ENCODE measurements around the gene MBP. TPM values are rescaled to one million over a fixed set of nuclear protein-coding genes. Genes with fewer than 3 reads are reported as not detected.

Gene MBP
- total RNA-seq, 1 experiment from 2014 or later: under 0.01 TPM

- DNase-seq (ENCODE audit: low read depth): no peak
Observed at GRCh38 chr18:77008006-77008405, 124.6 kb downstream of the MBP start.

- no peak for DNase-seq (ENCODE audit: low read depth)
Observed at GRCh38 chr18:77007251-77007650, 125.3 kb downstream of the MBP start.

GRCh38 chr18:77006305-77007175, 126.0 kb downstream of the MBP start:
- DNase-seq (ENCODE audit: low read depth): no peak

GRCh38 chr18:77005651-77006195, 126.9 kb downstream of the MBP start:
- DNase-seq (ENCODE audit: low read depth): no peak

- DNase-seq (ENCODE audit: low read depth): no peak
Observed at GRCh38 chr18:77004555-77005380, 127.8 kb downstream of the MBP start.

GRCh38 chr18:77003316-77003715, 129.3 kb downstream of the MBP start:
- DNase-seq (ENCODE audit: low read depth): no peak

- DNase-seq (ENCODE audit: low read depth): no peak
Observed at GRCh38 chr18:77002496-77002895, 130.1 kb downstream of the MBP start.

GRCh38 chr18:77001979-77002378, 130.6 kb downstream of the MBP start:
- no peak for DNase-seq (ENCODE audit: low read depth)

- no peak for DNase-seq (ENCODE audit: low read depth)
Observed at GRCh38 chr18:77001041-77001440, 131.5 kb downstream of the MBP start.

- DNase-seq (ENCODE audit: low read depth): peak; percentile 27
Observed at GRCh38 chr18:77000527-77000926, 132.1 kb downstream of the MBP start.

- no peak for DNase-seq (ENCODE audit: low read depth)
Observed at GRCh38 chr18:76999077-76999476, 133.5 kb downstream of the MBP start.

- DNase-seq (ENCODE audit: low read depth): no peak
Observed at GRCh38 chr18:76997951-76998808, 134.4 kb downstream of the MBP start.

GRCh38 chr18:76996429-76996828, 136.2 kb downstream of the MBP start:
- no peak for DNase-seq (ENCODE audit: low read depth)

GRCh38 chr18:76995896-76996295, 136.7 kb downstream of the MBP start:
- no peak for DNase-seq (ENCODE audit: low read depth)

- DNase-seq (ENCODE audit: low read depth): no peak
Observed at GRCh38 chr18:76994086-76994654, 138.4 kb downstream of the MBP start.

GRCh38 chr18:76993573-76993972, 139.0 kb downstream of the MBP start:
- no peak for DNase-seq (ENCODE audit: low read depth)

GRCh38 chr18:76993085-76993382, 139.5 kb downstream of the MBP start:
- no peak for DNase-seq (ENCODE audit: low read depth)

- DNase-seq (ENCODE audit: low read depth): no peak
Observed at GRCh38 chr18:76992226-76993084, 140.1 kb downstream of the MBP start.

GRCh38 chr18:76991021-76991688, 141.4 kb downstream of the MBP start:
- DNase-seq (ENCODE audit: low read depth): no peak
